ENCODE data around the gene TMED4.

DNA sequence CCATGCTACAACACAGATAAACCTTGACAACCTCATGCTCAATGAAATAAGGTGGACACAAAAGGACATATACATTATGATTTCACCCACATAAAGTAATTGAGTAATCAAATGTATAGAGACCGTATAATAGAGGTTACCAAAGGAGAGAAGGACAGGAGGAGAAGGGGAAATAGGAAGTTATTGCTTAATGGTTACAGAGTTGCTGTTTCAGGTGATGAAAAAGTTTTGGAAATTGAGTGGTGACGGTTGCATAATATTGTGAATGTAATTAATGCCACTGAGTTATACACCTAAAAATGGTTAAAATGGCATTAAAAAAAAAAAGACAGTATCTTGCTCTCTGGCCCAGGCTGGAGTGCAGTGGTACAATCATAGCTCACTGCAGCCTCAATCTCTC is 22.9 kb upstream of the TMED4 start:
- TF ChIP-seq POLR2AphosphoS5 (IDR thresholded peaks at IDR 0.05; ENCODE audit: borderline replicate concordance, low read depth, low read length) (no peak), EZH2 (IDR thresholded peaks at IDR 0.05) (no peak), FOXP2 (optimal IDR thresholded peaks at IDR 0.05; ENCODE audit: control extremely low read depth, extremely low read length, insufficient read depth) (no peak)
